GM12801 (cell line): ENCODE results near the gene WDR27.

Experiments
- CTCF ChIP-seq: IDR thresholded peaks from one replicate; pipeline ENCODE4 v1.5.1; 2011; ENCODE audit warnings: control low read depth; ENCODE audit not compliant: insufficient read length; ENCODE audit errors: extremely low read depth

WDR27 gene

DNA sequence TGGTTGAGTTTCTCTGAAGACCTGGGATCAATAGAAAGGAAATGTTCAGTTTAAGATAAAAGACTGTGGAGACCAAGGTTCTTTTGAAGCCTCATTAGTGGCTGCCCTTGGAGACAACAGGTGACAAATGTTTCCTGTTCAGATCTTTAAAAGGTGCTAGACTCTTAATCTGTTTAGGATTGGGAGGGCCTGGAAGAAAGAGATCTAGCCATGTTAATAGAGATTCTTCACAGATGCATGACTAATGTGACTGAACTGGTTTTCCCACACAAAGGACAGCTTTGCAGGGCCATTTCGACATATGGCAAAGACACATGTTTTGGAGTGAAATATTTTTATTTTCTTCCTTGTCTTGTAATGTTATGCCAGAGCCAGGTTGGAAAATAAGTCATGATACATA is 82.2 kb downstream of the WDR27 start:
- TF ChIP-seq CTCF, result no peak

DNA sequence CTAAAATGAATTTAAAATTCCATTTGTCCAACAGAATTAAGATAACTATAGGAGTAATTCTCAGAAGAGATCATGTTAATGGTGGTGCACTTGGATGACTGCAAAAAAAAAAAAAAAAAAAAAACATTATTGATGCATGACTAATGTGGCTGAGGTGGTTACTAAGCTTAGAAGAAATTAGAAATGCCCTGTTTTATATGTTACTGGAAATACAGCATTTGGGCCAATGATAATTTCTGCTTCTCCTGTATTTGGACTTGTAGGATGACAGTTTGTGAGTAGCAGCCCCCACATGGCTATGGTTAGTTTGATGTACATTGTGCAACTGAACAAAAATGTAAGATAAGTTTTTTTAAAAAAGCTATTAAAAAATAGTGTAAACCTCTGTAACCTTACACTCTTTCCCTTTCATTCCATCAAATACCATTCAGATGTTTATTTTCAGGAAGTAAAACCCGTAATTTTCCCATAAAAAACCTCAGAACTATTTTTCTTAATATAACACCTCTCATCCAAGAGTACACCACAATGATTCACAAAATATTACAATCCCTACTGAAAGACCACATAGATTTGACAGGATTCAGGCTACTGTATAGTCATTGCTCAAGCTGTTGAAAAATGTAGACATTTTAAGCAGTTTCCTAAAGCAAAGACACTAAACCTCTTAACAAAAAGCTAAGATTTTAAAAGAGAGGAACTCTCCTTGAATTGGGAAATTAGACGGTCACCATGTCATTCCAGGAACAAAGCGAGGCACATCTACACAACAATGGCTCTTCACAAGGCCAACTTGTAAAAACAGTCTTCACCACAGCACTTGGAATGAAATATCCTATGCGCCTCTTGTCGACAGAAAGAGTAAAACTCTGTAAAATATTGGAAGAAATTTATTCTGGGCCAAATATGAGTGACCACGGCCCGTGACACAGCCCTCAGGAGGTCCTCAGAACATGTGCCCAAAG is 83.0 kb downstream of the WDR27 start:
- no peak for TF ChIP-seq CTCF

- no peak for TF ChIP-seq CTCF
Observed at GRCh38 chr6:169617562-169617961, 84.3 kb downstream of the WDR27 start.

DNA sequence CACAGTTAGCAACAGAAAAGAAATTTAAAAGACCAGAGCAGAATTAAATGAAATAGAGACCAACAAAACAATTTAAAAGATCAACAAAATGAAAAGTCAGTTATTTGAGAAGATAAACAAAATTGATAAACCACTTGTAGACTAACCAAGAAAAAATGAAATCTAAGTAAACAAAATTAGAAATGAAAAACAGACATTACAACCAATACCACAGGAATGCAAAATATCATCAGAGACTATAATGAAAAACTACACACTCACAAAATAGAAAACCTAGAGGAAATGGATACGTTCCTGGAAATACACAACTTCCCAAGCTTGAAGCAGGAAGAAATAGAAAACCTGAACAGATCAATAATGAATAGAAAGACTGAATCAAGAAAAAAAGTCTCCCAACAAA is 97.8 kb downstream of the WDR27 start:
- TF ChIP-seq CTCF, result no peak

DNA sequence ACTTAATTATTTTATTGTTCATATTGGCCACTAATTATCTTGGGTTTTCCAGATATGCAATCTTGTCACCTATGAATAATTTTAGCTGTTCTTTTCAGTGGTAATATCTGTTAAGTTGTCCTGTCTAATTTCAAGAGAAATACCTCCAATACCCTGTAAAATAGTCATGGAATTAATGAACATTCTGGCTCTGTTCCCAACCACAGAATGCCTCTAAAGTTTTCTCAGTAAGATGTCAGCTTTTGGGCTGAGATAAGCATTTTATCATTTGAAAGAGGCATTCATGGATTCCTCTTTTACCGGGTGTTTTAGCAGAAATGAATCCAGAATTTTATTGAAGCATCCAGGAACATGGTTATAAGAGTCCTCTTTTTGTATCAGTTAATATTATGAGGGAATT is 109.3 kb downstream of the WDR27 start:
- TF ChIP-seq CTCF, result no peak

DNA sequence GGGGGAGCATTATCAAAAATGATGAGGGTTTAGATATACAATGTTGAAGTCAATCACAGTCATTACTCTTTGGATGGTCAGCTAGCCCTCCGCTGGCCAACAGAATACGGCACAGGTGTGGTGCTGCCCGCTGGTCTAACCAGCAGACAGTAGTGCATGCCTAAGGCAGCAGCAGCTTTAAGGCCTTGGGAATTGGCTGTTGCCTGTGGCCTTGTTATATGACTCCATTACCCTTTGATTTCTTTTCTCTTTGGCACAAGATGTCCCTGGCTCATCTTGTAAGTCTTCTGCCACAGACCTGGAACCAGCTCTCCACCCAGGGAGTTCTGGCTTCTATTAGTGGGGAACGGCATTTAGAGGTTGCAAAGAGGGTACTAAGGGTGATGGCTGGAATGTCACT is 110.2 kb downstream of the WDR27 start:
- no peak for TF ChIP-seq CTCF

GRCh38 chr6:169590376-169590939 is 111.4 kb downstream of the WDR27 start:
- no peak for TF ChIP-seq CTCF
